Amniotic epithelial cell (primary cell): ENCODE data around the gene MARCHF11.

Experiments
- DNase-seq: peaks from one replicate; pipeline ENCODE4 v3.0.0-alpha.2; 2010; ENCODE audit warnings: low read depth

The MARCHF11 gene

GRCh38 chr5:16051246-16051755 is 128.3 kb downstream of the MARCHF11 start:
- DNase-seq, result no peak

DNA sequence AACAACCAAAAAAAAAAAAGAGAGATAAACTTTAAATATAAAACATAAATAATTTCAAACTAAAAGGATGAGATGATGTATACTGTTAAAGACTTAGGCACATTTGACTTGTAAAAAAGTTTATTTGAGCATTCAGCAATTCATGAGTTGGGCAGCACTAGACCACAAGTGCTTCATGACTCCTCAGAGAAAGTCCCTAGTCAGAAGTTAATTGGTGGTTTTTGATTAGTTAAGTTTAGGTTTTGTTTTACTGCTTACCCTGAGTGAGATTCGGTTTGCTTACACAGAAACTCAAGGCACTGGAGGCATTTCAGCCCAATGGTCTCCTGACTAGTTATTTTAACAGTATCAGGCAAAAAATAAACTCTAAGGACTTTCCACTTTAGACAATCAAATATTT is 129.2 kb downstream of the MARCHF11 start:
- no peak for DNase-seq

- no peak for DNase-seq
Observed at GRCh38 chr5:16049761-16050160, 129.8 kb downstream of the MARCHF11 start.

GRCh38 chr5:16048132-16048531 is 131.5 kb downstream of the MARCHF11 start:
- DNase-seq, result no peak

GRCh38 chr5:16043349-16043965 is 136.1 kb downstream of the MARCHF11 start:
- no peak for DNase-seq

DNA sequence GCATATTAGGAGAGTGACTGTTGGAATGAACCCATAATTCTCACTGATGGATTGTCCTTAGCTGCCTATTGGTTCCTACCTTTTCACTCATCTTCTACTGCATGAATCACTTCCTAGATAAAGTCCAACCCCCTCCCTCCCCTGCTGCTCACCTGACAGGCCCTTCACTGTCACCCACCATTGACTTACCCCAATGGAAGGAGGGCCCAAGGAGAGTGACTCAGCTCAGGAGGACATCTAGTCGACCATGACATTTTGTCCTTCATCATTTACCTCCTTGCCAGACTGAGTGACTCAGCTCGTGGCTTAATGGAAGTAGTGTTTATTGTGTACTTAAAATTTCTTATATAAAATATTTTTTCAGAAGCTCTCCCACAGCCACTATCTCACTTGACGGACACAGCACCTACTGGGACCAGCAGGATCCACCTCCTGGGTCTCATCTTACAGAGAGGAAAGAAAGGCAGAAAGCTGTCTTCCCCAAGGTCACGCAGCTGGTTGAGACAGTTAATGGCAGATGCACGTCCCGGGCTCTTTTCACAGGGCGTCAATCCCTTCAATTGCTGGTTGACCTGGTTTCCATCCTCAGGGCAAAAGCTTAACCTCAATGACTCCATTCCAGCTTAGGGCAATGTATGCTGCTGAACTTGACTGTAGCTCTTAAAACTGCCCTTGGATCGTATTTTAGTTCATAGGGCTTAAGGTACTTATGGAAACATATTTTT is 142.3 kb downstream of the MARCHF11 start:
- no peak for DNase-seq

DNA sequence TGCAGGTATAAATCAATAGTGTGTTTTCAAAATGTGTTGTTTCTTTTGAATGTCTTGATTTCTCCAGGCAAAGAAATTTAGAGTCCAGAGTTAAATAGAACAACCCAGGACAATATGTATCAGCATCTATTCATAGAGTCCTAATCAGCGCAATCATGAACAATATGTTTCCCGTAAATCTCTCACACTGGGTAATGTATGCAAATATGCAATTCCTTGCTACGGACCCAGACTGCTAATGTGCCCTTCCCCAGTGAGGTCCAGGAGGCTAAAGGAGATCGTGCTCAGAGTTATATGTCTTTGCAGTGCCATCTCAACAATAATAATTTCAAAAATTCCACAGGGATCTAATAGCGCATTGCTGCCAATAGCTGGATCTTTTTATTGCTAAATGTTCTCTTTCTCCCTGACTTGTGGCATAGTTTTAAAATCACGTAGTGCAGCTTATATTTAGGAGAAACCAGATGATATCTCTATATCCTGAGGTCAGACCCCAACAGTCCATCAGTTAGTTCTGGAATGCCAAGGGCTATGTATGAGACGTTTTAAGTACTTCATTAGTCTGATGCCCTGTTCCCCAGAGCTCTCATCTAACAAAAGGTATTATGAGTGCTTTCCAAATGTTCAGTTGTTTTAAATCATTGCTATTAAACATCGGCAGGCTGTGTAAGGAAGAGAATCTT is 145.1 kb downstream of the MARCHF11 start:
- DNase-seq, result no peak

DNA sequence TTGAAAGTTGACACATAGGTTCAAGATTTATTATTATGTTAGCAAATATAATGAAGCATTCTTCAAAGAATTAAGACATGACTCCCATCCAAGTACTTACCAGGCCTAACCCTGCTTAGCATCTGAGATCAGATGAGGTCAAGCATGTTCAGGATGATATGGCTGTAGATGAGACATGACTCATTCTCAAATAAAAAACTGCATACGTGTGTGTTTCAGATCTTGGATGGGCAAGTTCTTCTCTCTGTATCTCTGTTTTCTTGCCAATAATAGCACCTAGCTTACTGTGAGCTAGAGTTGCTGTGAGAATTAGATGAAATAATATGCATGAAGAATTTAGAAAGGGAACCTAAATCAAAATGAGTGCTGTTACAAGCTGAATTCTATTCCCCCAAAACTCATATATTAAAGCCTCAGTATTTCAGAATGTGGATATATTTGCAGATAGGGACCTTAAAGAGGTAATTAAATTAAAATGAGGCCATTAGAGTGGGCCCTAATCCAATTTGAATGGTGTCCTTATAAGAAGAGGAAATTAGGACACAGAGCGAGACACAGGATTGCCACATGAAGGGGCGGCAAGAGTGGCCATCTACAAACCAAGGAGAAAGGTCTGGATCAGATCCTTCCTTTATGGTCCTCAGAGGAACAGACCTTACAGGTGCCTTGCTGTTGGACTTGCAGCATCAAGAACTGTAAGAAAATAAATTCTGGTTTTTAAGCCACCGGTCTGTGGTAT is 146.2 kb downstream of the MARCHF11 start:
- no peak for DNase-seq

- no peak for DNase-seq
Observed at GRCh38 chr5:16028708-16029107, 150.9 kb downstream of the MARCHF11 start.

GRCh38 chr5:16025681-16026080 is 153.9 kb downstream of the MARCHF11 start:
- DNase-seq, result no peak

DNA sequence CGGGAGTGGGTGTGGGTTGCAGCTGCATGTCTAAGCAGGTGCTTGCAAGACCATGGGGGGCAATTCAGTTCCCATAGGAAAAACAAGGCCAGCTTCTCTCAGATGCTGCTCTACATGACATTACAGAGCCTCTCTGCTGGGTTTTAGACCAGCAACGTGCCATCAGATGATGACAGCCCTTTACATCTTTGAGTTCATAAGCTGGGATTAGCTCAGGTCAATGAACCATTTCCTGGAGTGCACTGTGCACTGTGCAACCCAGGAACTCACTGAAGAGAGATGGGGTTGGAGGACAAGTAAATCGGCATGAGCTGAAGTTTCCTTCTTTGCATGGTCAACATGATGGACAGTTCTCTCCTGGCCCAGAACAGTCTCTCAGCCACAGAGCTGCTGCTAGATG is 160.6 kb downstream of the MARCHF11 start:
- DNase-seq, result no peak

- DNase-seq, result no peak
Observed at GRCh38 chr5:16017720-16018119, 161.9 kb downstream of the MARCHF11 start.
